K562 (cell line): ENCODE data around the gene RTL10. TPM values are rescaled to one million over a fixed set of nuclear protein-coding genes. Genes with fewer than 3 reads are reported as not detected.
A peak's percentile ranks its signal among the peaks of the same experiment; 100 is the strongest.

Experiments used
- ATAC-seq: fragments of 200-7000 bp; cut with Tn5 transposase; 3 replicates; pipeline ENCODE4 v1.9.1; 2020; ENCODE audit warnings: moderate library complexity
- BruUV-seq: library from RNA; stranded (reverse); fragments of 400-500 nt; replicated peaks from 2 replicates; lab custom pipeline; 2021; lab: Mats Ljungman, UMichigan
- CTCF ChIA-PET: fragments of 300-600 bp; formaldehyde crosslinking; extraction: SDS; loops from one replicate; lab custom pipeline; 2021; ENCODE audit warnings: low intra/inter-chr PET ratio; lab: Yijun Ruan, JAX
- POLR2A ChIA-PET: fragments of 300-600, 350-650 bp; sonication (Branson Sonifier 250); formaldehyde crosslinking; extraction: SDS; loops from one replicate; lab custom pipeline; 2021; ENCODE audit warnings: antibody characterized with exemption, inconsistent platforms; lab: Yijun Ruan, JAX
- DNase-seq, 4 experiments: peaks; one replicate each; pipeline versions ENCODE4 v3.0.0 to v3.0.0-alpha.2; 2011 to 2018; ENCODE audit warnings: low spot score in 3 of 4, mixed read lengths in 3 of 4; ENCODE audit errors: extremely low read depth in 1 of 4
- FAIRE-seq: peaks from 2 replicates; lab custom pipeline; 2011; peaks lifted over from hg19 to GRCh38; lab: Jason Lieb, UNC
- H2AFZ ChIP-seq: 2 replicates; pipeline ENCODE4 v1.6.0; 2011; ENCODE audit warnings: low read depth, low read length, control low read depth, inconsistent platforms
- H3K27ac ChIP-seq: fragments of 200-600 bp; 3 replicates; pipeline ENCODE4 v1.8.0; 2011; ENCODE audit warnings: low read depth, mild to moderate bottlenecking, control low read depth, inconsistent platforms, low read length, moderate library complexity, mixed read lengths; ENCODE audit errors: extremely low read depth
- H3K27me3 ChIP-seq, 2 experiments: fragments of 300-600 bp in 1 of 2; 2 replicates in 1 of 2; 3 replicates in 1 of 2; pipeline versions ENCODE4 v1.6.0 to v1.8.0; 2011; ENCODE audit warnings: inconsistent platforms in 2 of 2, low read length in 2 of 2, mild to moderate bottlenecking in 1 of 2, mixed read lengths in 1 of 2, moderate library complexity in 1 of 2; ENCODE audit not compliant: control insufficient read depth in 2 of 2, insufficient read depth in 2 of 2
- H3K36me3 ChIP-seq: fragments of 300-600 bp; 3 replicates; pipeline ENCODE4 v1.8.0; 2011; ENCODE audit warnings: mild to moderate bottlenecking, low read length, inconsistent platforms; ENCODE audit not compliant: control insufficient read depth, insufficient read depth
- H3K4me1 ChIP-seq, 2 experiments: fragments of 200-600 bp in 1 of 2; replicated peaks in 1 of 2; 2 replicates in 1 of 2; 3 replicates in 1 of 2; pipeline versions ENCODE4 v1.5.1 to v1.8.0; 2011; ENCODE audit warnings: inconsistent platforms in 2 of 2, low read length in 2 of 2, mild to moderate bottlenecking in 1 of 2, mixed read lengths in 1 of 2, moderate library complexity in 1 of 2; ENCODE audit not compliant: control insufficient read depth in 2 of 2, insufficient read depth in 2 of 2
- H3K4me2 ChIP-seq: 2 replicates; pipeline ENCODE4 v1.6.1; 2011; ENCODE audit warnings: low read length, control low read depth, inconsistent platforms, mixed read lengths; ENCODE audit not compliant: insufficient read depth
- H3K4me3 ChIP-seq: fragments of 200-600 bp; sonication (generic), shearing (Covaris generic); 2 replicates; pipeline ENCODE4 v1.5.1; 2016; ENCODE audit warnings: control low read depth, inconsistent platforms
- H3K79me2 ChIP-seq: fragments of 200-600 bp; 3 replicates; pipeline ENCODE4 v1.8.0; 2011; ENCODE audit warnings: low read length, inconsistent platforms; ENCODE audit not compliant: control insufficient read depth, insufficient read depth
- H3K9ac ChIP-seq, 2 experiments: 2 replicates each; pipeline versions ENCODE4 v1.6.0 to v1.6.1; 2011; ENCODE audit warnings: low read depth in 2 of 2, low read length in 2 of 2, control low read depth in 1 of 2, inconsistent platforms in 1 of 2, mild to moderate bottlenecking in 1 of 2, mixed read lengths in 1 of 2; ENCODE audit not compliant: insufficient read depth in 1 of 2
- H3K9me1 ChIP-seq: one replicate; pipeline ENCODE4 v1.6.0; 2011; ENCODE audit warnings: inconsistent platforms, mild to moderate bottlenecking, low read length, moderate library complexity; ENCODE audit not compliant: control insufficient read depth, insufficient read depth
- H3K9me3 ChIP-seq: replicated peaks from 2 replicates; pipeline ENCODE4 v1.5.1; 2011; ENCODE audit warnings: low read depth, low read length, inconsistent platforms; ENCODE audit not compliant: control insufficient read depth, insufficient read depth
- H4K20me1 ChIP-seq: replicated peaks from 2 replicates; pipeline ENCODE4 v1.6.1; 2011; ENCODE audit warnings: low read length, inconsistent platforms, mixed read lengths; ENCODE audit not compliant: control insufficient read depth, insufficient read depth
- ARHGAP35 ChIP-seq: fragments of 450-650 bp; IDR thresholded peaks from 2 replicates; pipeline ENCODE4 v1.6.1; 2018; ENCODE audit not compliant: partially characterized antibody
- CREM ChIP-seq: IDR thresholded peaks from 2 replicates; pipeline ENCODE4 v1.6.1; 2014; ENCODE audit warnings: antibody characterized with exemption, low read depth
- FOXP1 ChIP-seq: sonication (generic); formaldehyde crosslinking; IDR thresholded peaks from 2 replicates; pipeline ENCODE4 v1.8.0; 2022; ENCODE audit warnings: mild to moderate bottlenecking, missing genetic modification reagents
- FUS ChIP-seq: fragments of 200-400 bp; formaldehyde crosslinking; optimal IDR thresholded peaks from 2 replicates; pipeline ENCODE3; 2017; ENCODE audit warnings: low read depth, low read length
- KAT8 ChIP-seq: fragments of 450-650 bp; IDR thresholded peaks from 2 replicates; pipeline ENCODE4 v1.6.1; 2016; ENCODE audit warnings: low read depth, mild to moderate bottlenecking
- KDM4B ChIP-seq, 2 experiments: fragments of 450-650 bp in 1 of 2; sonication (generic) in 1 of 2; IDR thresholded peaks; 2 replicates each; pipeline ENCODE4 v1.6.1; 2016 to 2017; ENCODE audit warnings: borderline replicate concordance in 2 of 2, antibody characterized with exemption in 1 of 2, low read depth in 1 of 2, mild to moderate bottlenecking in 1 of 2
- NCOA2 ChIP-seq, 2 experiments: fragments of 450-650 bp; IDR thresholded peaks; 2 replicates each; pipeline ENCODE4 v1.6.1; 2018; ENCODE audit warnings: mild to moderate bottlenecking in 2 of 2, moderate library complexity in 1 of 2; ENCODE audit not compliant: partially characterized antibody in 2 of 2
- POLR2G ChIP-seq: fragments of 200-400 bp; formaldehyde crosslinking; IDR thresholded peaks from 2 replicates; pipeline ENCODE4 v1.6.1; 2017; ENCODE audit warnings: low read depth, mild to moderate bottlenecking, antibody characterized with exemption, low read length, moderate library complexity
- PRMT5 ChIP-seq: sonication (generic); formaldehyde crosslinking; IDR thresholded peaks from 2 replicates; pipeline ENCODE4 v1.5.0; 2020; ENCODE audit warnings: missing genetic modification reagents
- RBM14 ChIP-seq: fragments of 200-400 bp; formaldehyde crosslinking; IDR thresholded peaks from 2 replicates; pipeline ENCODE4 v1.6.1; 2018; ENCODE audit warnings: low read depth, mild to moderate bottlenecking, low read length, moderate library complexity, borderline replicate concordance; ENCODE audit not compliant: insufficient read depth
- SMAD2 ChIP-seq: fragments of 150-350 bp; IDR thresholded peaks from 2 replicates; pipeline ENCODE4 v1.6.1; 2014; ENCODE audit warnings: low read depth, mild to moderate bottlenecking, low read length
- WHSC1 ChIP-seq: IDR thresholded peaks from one replicate; pipeline ENCODE4 v1.6.1; 2012; ENCODE audit warnings: low read length, control low read depth, inconsistent platforms
- XRCC3 ChIP-seq: fragments of 450-650 bp; IDR thresholded peaks from 2 replicates; pipeline ENCODE4 v1.6.1; 2017; ENCODE audit warnings: mild to moderate bottlenecking, moderate library complexity
- ZNF174 ChIP-seq: fragments of 250-450 bp; sonication (Bioruptor Pico); IDR thresholded peaks from 2 replicates; pipeline ENCODE4 v1.4.0; 2020; ENCODE audit warnings: mild to moderate bottlenecking
- WGBS: fragments of 100-300 bp; shearing (Covaris generic); methylation state at CpG from one replicate; pipeline ENCODE4 v1.1.6; 2016; ENCODE audit warnings: low coverage, mixed read lengths; ENCODE audit not compliant: insufficient coverage; ENCODE audit errors: missing lambda C conversion rate; 5-methylcytosine and 5-hydroxymethylcytosine counted together
- in situ Hi-C: fragments of 300-500 bp; cut with MboI; formaldehyde crosslinking; loops from 4 replicates; pipeline ENCODE4 v1.15.0; 2018; ENCODE audit warnings: inconsistent platforms, mixed read lengths
- intact Hi-C: fragments of 100-400 bp; cut with micrococcal nuclease; formaldehyde crosslinking; loops from 2 replicates; pipeline ENCODE4 v1.14.2; 2022
- polyA plus RNA-seq, 8 experiments: library from polyadenylated mRNA; depleted of rRNA in 4 of 8; stranded (reverse) in 5 of 8; unstranded in 3 of 8; fragments of >200 nt; fragmentation: Nextera tagmentation in 2 of 8; fragmentation: Illumina TruSeq in 1 of 8; extraction: Ambion mirVana in 2 of 8; extraction: Trizol in 1 of 8; gene quantifications; 2 replicates each; pipeline versions ENCODE4 v1.2.1 to v1.2.3, GENCODE V29; 2011 to 2014; ENCODE audit warnings: inconsistent platforms in 1 of 8, missing spikeins in 1 of 8
- total RNA-seq, 7 experiments: library from RNA; depleted of rRNA in 6 of 7; stranded (reverse); fragments of >200 nt in 6 of 7; fragmentation: Illumina TruSeq in 2 of 7; extraction: Trizol in 2 of 7; gene quantifications; 2 replicates each; pipeline versions ENCODE4 v1.2.1 to v1.2.3, GENCODE V29; 2011 to 2021; ENCODE audit warnings: low replicate concordance in 1 of 7
- TF ChIP-seq, protein P1 (sequence below): sonication (generic); formaldehyde crosslinking; IDR thresholded peaks from 2 replicates; pipeline ENCODE4 v1.8.0; 2022; ENCODE audit warnings: missing genetic modification reagents, mild to moderate bottlenecking, borderline replicate concordance
- TF ChIP-seq, protein P2 (sequence below): fragments of 250-450 bp; sonication (Bioruptor Pico); IDR thresholded peaks from 2 replicates; pipeline ENCODE4 v1.5.0; 2020; ENCODE audit warnings: mild to moderate bottlenecking
- TF ChIP-seq, protein P3 (sequence below): sonication (generic); formaldehyde crosslinking; IDR thresholded peaks from 2 replicates; pipeline ENCODE4 v1.8.1; 2023; ENCODE audit warnings: mild to moderate bottlenecking, missing genetic modification reagents

The RTL10 gene
- total and polyA plus RNA-seq, 9 of the 15 experiments (the other 6 are each of a cell fraction or from before 2014, with no cell fraction given) = 19.8 to 75.5 (median 32.5) TPM

DNA sequence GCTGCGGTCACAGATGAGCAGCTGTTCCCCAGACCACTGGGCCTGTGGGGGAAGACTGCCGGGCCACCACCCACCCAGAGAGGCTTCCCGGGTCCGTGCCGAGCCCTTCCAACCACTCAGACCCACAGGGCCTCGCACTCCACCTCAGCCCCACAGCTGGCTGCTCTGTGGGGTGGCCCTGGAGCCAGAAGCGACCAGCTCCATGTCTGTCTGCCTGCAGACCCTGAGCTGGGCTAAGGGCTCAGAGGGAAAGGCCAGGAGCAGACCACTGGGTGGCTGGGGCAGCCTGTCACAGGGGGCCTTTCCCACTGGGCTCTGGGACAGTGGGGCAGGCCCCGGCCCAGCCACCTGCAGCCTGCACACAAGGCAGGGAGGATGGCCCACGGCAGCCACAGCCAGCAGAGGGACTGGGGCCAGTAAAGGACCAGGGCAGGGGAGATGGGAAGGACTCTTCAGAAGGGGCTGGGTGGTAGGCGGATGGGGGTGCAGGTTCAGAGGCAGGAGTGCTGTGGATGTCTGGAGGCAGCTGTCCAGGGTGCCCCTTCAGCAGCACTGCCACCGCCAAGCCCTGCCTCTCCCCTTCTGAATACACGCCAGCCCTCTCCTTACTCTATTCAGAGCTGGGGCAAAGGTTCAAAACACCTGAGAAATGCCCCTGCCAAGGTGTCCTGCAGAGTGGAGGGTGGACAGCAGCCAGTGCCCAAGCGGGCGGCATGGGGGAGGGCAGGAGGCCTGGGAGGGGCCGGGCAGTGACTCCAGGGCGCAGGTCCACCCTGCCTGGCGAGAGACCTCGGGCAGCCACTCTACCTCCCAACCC lies 32.2 kb downstream of the RTL10 start:
- in situ Hi-C loops = no loop called here
- no peak for DNase-seq
- Histone ChIP-seq H3K36me3 (no peaks in the 10 kb centered on the region; the same call in 2 of the 3 replicates), H3K9me3 (no peaks in the 10 kb centered on the region; the same call in 1 of the 2 replicates), H3K27ac (no peak overlapping the region), H3K79me2 (no peaks in the 10 kb centered on the region), H3K9ac (peak overlapping the region in 1 of 2 experiments; percentile 45; a peak in 2 of 4 replicates), H3K27me3 (no peaks in the 10 kb centered on the region), H3K4me2 (no peak overlapping the region), H2AFZ (no peak overlapping the region), H3K9me1 (peaks cover 3% of the 10 kb centered on the region), H3K4me3 (no peak overlapping the region), H4K20me1 (no peaks in the 10 kb centered on the region; the same call in 1 of the 2 replicates), H3K4me1 (peaks cover 4 to 67% of the 10 kb centered on the region in 2 experiments; a peak in 4 of 5 replicates)
- peak; percentile 9 for ATAC-seq
- 54% methylated on average over 18 of the region's 18 CpGs for WGBS
- CTCF ChIA-PET = no interaction called here
- FAIRE-seq = no peak
- no TSS peak for BruUV-seq
- POLR2A ChIA-PET = interaction anchor here (0.6 to 16.0 kb wide), 7 partner anchors 9 to 125 kb away, joined by 3 to 247 read pairs (median 4); partner anchors contain the start of genes GNB1L and RTL10
- intact Hi-C loops = no loop called here
- TF ChIP-seq ARHGAP35 (no peak), FOXP1 (CRISPR knock-in tag) (no peak), FUS (no peak), KDM4B (IDR thresholded peaks at IDR 0.05; ENCODE audit: borderline replicate concordance in 2 of 2, low read depth in 1 of 2) (no peak), POLR2G (peak; percentile 32; the same call in 1 of the 2 replicates), XRCC3 (no peak), SMAD2 (no peak), RBM14 (0 out of 2 replicates have a peak, but pooled peaks have one; percentile 83), CREM (no peak), NCOA2 (IDR thresholded peaks at IDR 0.05; ENCODE audit: partially characterized antibody in 2 of 2) (no peak), ZNF174 (CRISPR knock-in tag) (no peak), PRMT5 (CRISPR knock-in tag) (no peak), KAT8 (no peak), WHSC1 (peak; percentile 43)
- TF ChIP-seq, protein P1, sequence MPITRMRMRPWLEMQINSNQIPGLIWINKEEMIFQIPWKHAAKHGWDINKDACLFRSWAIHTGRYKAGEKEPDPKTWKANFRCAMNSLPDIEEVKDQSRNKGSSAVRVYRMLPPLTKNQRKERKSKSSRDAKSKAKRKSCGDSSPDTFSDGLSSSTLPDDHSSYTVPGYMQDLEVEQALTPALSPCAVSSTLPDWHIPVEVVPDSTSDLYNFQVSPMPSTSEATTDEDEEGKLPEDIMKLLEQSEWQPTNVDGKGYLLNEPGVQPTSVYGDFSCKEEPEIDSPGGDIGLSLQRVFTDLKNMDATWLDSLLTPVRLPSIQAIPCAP (CRISPR knock-in tag) = no peak
- TF ChIP-seq, protein P2, sequence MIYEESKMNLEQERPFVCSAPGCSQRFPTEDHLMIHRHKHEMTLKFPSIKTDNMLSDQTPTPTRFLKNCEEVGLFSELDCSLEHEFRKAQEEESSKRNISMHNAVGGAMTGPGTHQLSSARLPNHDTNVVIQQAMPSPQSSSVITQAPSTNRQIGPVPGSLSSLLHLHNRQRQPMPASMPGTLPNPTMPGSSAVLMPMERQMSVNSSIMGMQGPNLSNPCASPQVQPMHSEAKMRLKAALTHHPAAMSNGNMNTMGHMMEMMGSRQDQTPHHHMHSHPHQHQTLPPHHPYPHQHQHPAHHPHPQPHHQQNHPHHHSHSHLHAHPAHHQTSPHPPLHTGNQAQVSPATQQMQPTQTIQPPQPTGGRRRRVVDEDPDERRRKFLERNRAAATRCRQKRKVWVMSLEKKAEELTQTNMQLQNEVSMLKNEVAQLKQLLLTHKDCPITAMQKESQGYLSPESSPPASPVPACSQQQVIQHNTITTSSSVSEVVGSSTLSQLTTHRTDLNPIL = no peak
- TF ChIP-seq, protein P3, sequence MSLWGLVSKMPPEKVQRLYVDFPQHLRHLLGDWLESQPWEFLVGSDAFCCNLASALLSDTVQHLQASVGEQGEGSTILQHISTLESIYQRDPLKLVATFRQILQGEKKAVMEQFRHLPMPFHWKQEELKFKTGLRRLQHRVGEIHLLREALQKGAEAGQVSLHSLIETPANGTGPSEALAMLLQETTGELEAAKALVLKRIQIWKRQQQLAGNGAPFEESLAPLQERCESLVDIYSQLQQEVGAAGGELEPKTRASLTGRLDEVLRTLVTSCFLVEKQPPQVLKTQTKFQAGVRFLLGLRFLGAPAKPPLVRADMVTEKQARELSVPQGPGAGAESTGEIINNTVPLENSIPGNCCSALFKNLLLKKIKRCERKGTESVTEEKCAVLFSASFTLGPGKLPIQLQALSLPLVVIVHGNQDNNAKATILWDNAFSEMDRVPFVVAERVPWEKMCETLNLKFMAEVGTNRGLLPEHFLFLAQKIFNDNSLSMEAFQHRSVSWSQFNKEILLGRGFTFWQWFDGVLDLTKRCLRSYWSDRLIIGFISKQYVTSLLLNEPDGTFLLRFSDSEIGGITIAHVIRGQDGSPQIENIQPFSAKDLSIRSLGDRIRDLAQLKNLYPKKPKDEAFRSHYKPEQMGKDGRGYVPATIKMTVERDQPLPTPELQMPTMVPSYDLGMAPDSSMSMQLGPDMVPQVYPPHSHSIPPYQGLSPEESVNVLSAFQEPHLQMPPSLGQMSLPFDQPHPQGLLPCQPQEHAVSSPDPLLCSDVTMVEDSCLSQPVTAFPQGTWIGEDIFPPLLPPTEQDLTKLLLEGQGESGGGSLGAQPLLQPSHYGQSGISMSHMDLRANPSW (CRISPR knock-in tag) = 0 out of 2 replicates have a peak, but pooled peaks have one; percentile 25
